GM12878 (cell line): Measurements from ENCODE around the gene CABLES1.

Source experiments
- EZH2 ChIP-seq: IDR thresholded peaks from 2 replicates; pipeline ENCODE4 v1.6.1; 2012; ENCODE audit warnings: low read depth, mild to moderate bottlenecking, control low read depth, inconsistent platforms, low read length, borderline replicate concordance; ENCODE audit not compliant: control insufficient read depth
- NFYB ChIP-seq: IDR thresholded peaks from 2 replicates; pipeline ENCODE4 v1.6.1; 2011; ENCODE audit warnings: low read depth, mild to moderate bottlenecking, low read length, improper control_type of control experiment, moderate library complexity; ENCODE audit not compliant: insufficient read depth
- TF ChIP-seq, protein P1 (sequence below): IDR thresholded peaks from 2 replicates; pipeline ENCODE4 v1.6.1; 2011; ENCODE audit warnings: low read depth, mild to moderate bottlenecking, low read length, moderate library complexity, borderline replicate concordance; ENCODE audit errors: extremely low read depth

DNA sequence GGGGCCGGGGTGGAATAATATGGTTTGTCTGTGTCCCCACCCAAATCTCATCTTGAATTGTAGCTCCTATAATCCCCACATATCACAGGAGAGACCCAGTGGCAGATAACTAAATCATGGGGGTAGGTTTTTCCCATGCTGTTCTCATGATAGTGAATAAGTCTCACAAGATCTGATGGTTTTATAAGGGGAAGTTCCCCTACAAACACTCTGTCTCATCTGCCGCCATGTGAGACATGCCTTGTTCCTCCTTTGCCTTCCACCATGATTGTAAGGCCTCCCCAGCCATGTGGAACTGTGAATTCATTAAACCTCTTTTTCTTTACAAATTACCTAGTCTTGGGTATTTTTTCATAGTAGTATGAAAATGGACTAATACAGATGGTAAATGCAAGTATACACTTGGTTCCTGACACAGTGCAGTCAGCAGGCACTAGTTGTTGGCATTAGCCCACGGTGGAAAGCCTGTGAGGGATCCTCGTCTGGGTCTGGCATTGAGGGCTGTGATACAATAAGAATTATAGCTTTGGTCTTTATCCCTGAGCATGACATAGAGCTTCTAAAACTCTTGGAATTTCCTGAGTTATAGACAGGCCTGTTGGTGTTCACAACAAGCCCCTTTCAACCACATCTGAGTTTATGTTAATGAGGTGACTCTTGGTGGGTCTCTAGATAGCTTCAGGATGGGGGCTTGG is 135.8 kb downstream of the CABLES1 start:
- TF ChIP-seq, protein P1, sequence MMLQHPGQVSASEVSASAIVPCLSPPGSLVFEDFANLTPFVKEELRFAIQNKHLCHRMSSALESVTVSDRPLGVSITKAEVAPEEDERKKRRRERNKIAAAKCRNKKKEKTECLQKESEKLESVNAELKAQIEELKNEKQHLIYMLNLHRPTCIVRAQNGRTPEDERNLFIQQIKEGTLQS, result no peak
- TF ChIP-seq EZH2, result no peak
- TF ChIP-seq NFYB, result no peak
